ENCODE results near the gene CLOCK. TPM values are rescaled to one million over a fixed set of nuclear protein-coding genes. Genes with fewer than 3 reads are reported as not detected.

The CLOCK gene
- total RNA-seq, 1 donor from 2014 or later: 20.4 TPM

DNA sequence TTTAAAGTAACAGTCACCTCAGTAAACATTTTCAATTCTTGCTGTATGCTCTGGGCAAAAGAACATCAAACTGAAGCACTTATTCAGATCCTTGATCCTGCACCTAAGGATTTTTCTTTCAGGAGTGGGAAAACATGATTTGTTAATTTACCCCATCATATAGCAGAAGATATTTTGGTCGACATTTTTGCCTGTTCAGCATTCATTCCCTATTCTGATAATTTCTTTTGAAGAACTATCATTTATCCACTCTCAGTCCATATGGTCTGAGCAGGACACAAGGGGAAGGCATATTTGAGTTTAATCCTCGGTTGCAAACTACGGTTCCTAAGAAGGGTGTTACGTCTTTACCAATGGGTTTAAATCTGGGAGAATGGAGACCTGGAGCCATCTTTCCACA lies 1.2 kb upstream of the CLOCK start:
- peak overlapping the region; percentile 96 for H3K4me3 Mint-ChIP-seq (ENCODE audit: unreplicated experiment)
- TF ChIP-seq, protein P1, sequence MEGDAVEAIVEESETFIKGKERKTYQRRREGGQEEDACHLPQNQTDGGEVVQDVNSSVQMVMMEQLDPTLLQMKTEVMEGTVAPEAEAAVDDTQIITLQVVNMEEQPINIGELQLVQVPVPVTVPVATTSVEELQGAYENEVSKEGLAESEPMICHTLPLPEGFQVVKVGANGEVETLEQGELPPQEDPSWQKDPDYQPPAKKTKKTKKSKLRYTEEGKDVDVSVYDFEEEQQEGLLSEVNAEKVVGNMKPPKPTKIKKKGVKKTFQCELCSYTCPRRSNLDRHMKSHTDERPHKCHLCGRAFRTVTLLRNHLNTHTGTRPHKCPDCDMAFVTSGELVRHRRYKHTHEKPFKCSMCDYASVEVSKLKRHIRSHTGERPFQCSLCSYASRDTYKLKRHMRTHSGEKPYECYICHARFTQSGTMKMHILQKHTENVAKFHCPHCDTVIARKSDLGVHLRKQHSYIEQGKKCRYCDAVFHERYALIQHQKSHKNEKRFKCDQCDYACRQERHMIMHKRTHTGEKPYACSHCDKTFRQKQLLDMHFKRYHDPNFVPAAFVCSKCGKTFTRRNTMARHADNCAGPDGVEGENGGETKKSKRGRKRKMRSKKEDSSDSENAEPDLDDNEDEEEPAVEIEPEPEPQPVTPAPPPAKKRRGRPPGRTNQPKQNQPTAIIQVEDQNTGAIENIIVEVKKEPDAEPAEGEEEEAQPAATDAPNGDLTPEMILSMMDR (IDR thresholded peaks at IDR 0.05): no peak
- H3K36me3 Mint-ChIP-seq (ENCODE audit: unreplicated experiment): no peaks in the 10 kb centered on the region
- H3K4me1 Mint-ChIP-seq (ENCODE audit: unreplicated experiment): peaks cover 32% of the 10 kb centered on the region
- peak overlapping the region; percentile 95 for H3K27ac Mint-ChIP-seq (ENCODE audit: unreplicated experiment)
- H3K27me3 Mint-ChIP-seq (ENCODE audit: unreplicated experiment): no peaks in the 10 kb centered on the region
- H3K9me3 Mint-ChIP-seq (ENCODE audit: unreplicated experiment): no peaks in the 10 kb centered on the region
- DNase-seq (ENCODE audit: extremely low spot score, unreplicated experiment): no peak

DNA sequence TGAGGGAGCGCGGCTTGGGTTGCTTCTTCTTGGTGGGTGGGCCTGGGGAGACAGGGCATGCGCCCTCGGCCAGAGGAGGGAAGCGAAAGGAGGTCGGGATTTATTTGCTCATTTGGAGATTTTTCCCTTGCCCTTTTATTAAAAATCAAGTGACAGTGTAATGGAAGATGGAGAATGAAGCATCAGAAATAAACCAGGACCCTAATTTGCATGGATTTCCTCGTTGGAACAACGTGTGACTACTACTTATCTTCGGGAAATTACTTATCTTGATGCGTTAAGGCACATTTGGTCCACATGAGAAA lies 709 bp upstream of the CLOCK start:
- no peak for DNase-seq (ENCODE audit: extremely low spot score, unreplicated experiment)
- Mint-ChIP-seq H3K27me3 (ENCODE audit: unreplicated experiment) (no peaks in the 10 kb centered on the region), H3K4me3 (ENCODE audit: unreplicated experiment) (peak overlapping the region; percentile 96), H3K4me1 (ENCODE audit: unreplicated experiment) (peaks cover 34% of the 10 kb centered on the region), H3K27ac (ENCODE audit: unreplicated experiment) (peak overlapping the region; percentile 95), H3K9me3 (ENCODE audit: unreplicated experiment) (no peaks in the 10 kb centered on the region), H3K36me3 (ENCODE audit: unreplicated experiment) (no peaks in the 10 kb centered on the region)
- TF ChIP-seq, protein P1 (IDR thresholded peaks at IDR 0.05): no peak

- H3K4me3 Mint-ChIP-seq (ENCODE audit: unreplicated experiment): peak overlapping the region; percentile 96
- no peaks in the 10 kb centered on the region for H3K27me3 Mint-ChIP-seq (ENCODE audit: unreplicated experiment)
- peak overlapping the region; percentile 60 for H3K27ac Mint-ChIP-seq (ENCODE audit: unreplicated experiment)
- H3K4me1 Mint-ChIP-seq (ENCODE audit: unreplicated experiment): peaks cover 34% of the 10 kb centered on the region
- TF ChIP-seq, protein P1 (IDR thresholded peaks at IDR 0.05): no peak
- H3K9me3 Mint-ChIP-seq (ENCODE audit: unreplicated experiment): no peaks in the 10 kb centered on the region
- H3K36me3 Mint-ChIP-seq (ENCODE audit: unreplicated experiment): no peaks in the 10 kb centered on the region
- DNase-seq (ENCODE audit: extremely low spot score, unreplicated experiment): no peak
Measured at GRCh38 chr4:55546506-55546755, 278 bp downstream of the CLOCK start.

- Mint-ChIP-seq H3K9me3 (ENCODE audit: unreplicated experiment) (no peaks in the 10 kb centered on the region), H3K27me3 (ENCODE audit: unreplicated experiment) (no peaks in the 10 kb centered on the region), H3K4me3 (ENCODE audit: unreplicated experiment) (peak overlapping the region; percentile 86), H3K4me1 (ENCODE audit: unreplicated experiment) (peaks cover 34% of the 10 kb centered on the region), H3K27ac (ENCODE audit: unreplicated experiment) (peak overlapping the region; percentile 93), H3K36me3 (ENCODE audit: unreplicated experiment) (no peaks in the 10 kb centered on the region)
- DNase-seq (ENCODE audit: extremely low spot score, unreplicated experiment): peak; percentile 89
- TF ChIP-seq, protein P1 (IDR thresholded peaks at IDR 0.05): no peak
Measured at GRCh38 chr4:55545641-55546505, 836 bp downstream of the CLOCK start.

GRCh38 chr4:55545151-55545550 lies 1.6 kb downstream of the CLOCK start:
- Mint-ChIP-seq H3K4me3 (ENCODE audit: unreplicated experiment) (peak overlapping the region; percentile 86), H3K27ac (ENCODE audit: unreplicated experiment) (peak overlapping the region; percentile 93), H3K4me1 (ENCODE audit: unreplicated experiment) (peaks cover 34% of the 10 kb centered on the region), H3K27me3 (ENCODE audit: unreplicated experiment) (no peaks in the 10 kb centered on the region), H3K36me3 (ENCODE audit: unreplicated experiment) (no peaks in the 10 kb centered on the region), H3K9me3 (ENCODE audit: unreplicated experiment) (no peaks in the 10 kb centered on the region)
- TF ChIP-seq, protein P1 (IDR thresholded peaks at IDR 0.05): no peak
- DNase-seq (ENCODE audit: extremely low spot score, unreplicated experiment): no peak
